Measurements from ENCODE around the gene CRADD. TPM values are rescaled to one million over a fixed set of nuclear protein-coding genes. Genes with fewer than 3 reads are reported as not detected.

The CRADD gene
- total RNA-seq, 2 experiments from 2014 or later, result 7.0 to 11.3 TPM

DNA sequence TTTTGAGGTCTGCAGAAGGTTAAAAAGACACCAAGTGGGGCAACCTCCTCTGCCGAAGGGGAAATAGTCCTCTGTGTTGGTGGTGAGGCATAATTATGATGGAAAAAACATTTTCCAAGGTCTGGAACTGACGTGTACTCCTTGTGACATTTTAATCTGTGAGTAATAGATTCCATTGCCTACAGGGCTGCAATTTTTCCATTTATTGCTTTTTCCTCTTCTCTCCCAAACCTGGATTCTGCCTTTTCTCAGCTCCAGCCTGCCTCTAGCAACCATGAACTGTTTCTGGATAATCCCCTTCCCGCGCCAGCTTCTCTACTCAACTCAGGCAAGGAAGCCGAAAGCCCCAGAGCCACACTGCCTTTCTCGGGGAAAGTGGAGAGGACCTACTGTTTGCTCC, 241.1 kb downstream of the CRADD start:
- ChIA-PET CTCF (interaction anchor here (0.9 kb wide), 1 partner anchor 184 kb away, joined by 3 read pairs; no protein-coding TSS in a partner anchor), POLR2A (no interaction called here)
- Mint-ChIP-seq H3K36me3 (ENCODE audit: low read depth) (no peaks in the 10 kb centered on the region), H3K27ac (no peak overlapping the region), H3K4me3 (no peak overlapping the region), H3K9me3 (no peaks in the 10 kb centered on the region), H3K27me3 (no peaks in the 10 kb centered on the region), H3K4me1 (ENCODE audit: low read depth) (no peaks in the 10 kb centered on the region)
- ATAC-seq, result no peak
- DNase-seq, result no peak
- intact Hi-C loops (cut with micrococcal nuclease), result no loop called here
- TF ChIP-seq, protein P1, sequence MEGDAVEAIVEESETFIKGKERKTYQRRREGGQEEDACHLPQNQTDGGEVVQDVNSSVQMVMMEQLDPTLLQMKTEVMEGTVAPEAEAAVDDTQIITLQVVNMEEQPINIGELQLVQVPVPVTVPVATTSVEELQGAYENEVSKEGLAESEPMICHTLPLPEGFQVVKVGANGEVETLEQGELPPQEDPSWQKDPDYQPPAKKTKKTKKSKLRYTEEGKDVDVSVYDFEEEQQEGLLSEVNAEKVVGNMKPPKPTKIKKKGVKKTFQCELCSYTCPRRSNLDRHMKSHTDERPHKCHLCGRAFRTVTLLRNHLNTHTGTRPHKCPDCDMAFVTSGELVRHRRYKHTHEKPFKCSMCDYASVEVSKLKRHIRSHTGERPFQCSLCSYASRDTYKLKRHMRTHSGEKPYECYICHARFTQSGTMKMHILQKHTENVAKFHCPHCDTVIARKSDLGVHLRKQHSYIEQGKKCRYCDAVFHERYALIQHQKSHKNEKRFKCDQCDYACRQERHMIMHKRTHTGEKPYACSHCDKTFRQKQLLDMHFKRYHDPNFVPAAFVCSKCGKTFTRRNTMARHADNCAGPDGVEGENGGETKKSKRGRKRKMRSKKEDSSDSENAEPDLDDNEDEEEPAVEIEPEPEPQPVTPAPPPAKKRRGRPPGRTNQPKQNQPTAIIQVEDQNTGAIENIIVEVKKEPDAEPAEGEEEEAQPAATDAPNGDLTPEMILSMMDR (IDR thresholded peaks at IDR 0.05), result no peak

DNA sequence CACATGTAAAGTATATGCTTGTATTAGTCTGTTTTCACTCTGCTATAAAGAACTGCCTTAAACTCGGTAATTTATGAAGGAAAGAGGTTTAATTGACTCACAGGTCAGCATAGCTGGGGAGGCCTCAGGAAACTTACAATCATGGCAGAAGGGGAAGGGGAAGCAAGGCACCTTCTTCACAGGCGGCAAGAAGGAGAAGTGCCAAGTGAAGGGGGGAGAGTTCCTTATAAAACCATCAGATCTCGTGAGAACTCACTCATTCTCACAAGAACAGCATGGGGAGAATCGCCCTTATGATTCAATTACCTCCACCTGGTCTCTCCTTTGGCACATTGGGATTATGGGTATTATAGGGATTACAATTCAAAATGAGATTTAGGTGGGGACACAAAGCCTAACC, 241.7 kb downstream of the CRADD start:
- H3K27ac Mint-ChIP-seq, result no peak overlapping the region
- no peaks in the 10 kb centered on the region for H3K9me3 Mint-ChIP-seq
- H3K36me3 Mint-ChIP-seq (ENCODE audit: low read depth), result no peaks in the 10 kb centered on the region
- H3K4me3 Mint-ChIP-seq, result no peak overlapping the region
- ATAC-seq, result no peak
- intact Hi-C loops (cut with micrococcal nuclease), result no loop called here
- H3K4me1 Mint-ChIP-seq (ENCODE audit: low read depth), result no peaks in the 10 kb centered on the region
- CTCF ChIA-PET, result interaction anchor here (1.4 kb wide), 1 partner anchor 183 kb away, joined by 4 read pairs; no protein-coding TSS in a partner anchor
- DNase-seq, result no peak
- no peaks in the 10 kb centered on the region for H3K27me3 Mint-ChIP-seq
- TF ChIP-seq, protein P1 (IDR thresholded peaks at IDR 0.05), result no peak
- POLR2A ChIA-PET, result no interaction called here

DNA sequence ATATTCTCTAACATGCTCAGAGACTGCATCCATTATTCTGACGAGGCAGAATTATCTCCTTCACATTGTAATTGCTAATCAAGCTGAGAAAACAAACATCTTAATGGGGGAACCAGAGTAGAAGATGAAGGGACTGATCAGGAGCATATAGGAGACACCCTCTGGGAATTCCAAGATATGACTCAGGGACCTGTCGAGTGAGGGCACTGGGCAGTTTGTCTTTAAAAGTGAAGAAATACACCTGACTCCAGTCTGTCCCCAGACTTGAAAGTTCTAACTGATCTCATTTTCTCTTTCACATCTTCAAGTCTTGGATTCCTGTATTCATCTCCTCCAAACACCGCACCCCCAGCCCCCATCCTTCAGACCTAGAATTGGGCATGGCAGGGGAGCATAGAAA, 244.3 kb downstream of the CRADD start:
- H3K27me3 Mint-ChIP-seq, result no peaks in the 10 kb centered on the region
- no peak overlapping the region for H3K4me3 Mint-ChIP-seq
- intact Hi-C loops (cut with micrococcal nuclease), result no loop called here
- ChIA-PET CTCF (no interaction called here), POLR2A (no interaction called here)
- H3K9me3 Mint-ChIP-seq, result peaks cover 7% of the 10 kb centered on the region
- no peak overlapping the region for H3K27ac Mint-ChIP-seq
- TF ChIP-seq, protein P1 (IDR thresholded peaks at IDR 0.05), result no peak
- no peak for DNase-seq
- H3K36me3 Mint-ChIP-seq (ENCODE audit: low read depth), result no peaks in the 10 kb centered on the region
- ATAC-seq, result no peak
- no peaks in the 10 kb centered on the region for H3K4me1 Mint-ChIP-seq (ENCODE audit: low read depth)

DNA sequence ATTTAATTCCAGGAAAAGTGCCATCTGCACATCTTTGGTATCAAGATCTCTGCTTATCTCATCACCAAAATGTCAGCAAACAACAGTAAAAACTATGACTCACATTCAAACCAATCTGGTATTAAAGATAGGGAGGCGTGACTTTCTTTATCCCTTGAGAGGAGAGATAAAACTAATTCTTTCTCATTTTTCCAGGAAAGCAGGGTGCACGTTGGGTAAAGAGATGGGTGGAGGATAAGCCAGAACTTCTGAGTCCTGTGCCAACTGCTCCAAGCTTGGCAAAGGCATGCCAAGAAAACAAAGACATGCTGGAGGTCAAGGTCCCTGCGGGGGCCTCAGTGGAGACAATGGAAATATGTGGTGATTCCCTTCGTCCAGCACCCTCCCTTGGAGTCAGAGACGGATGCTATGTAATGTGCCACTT, 245.4 kb downstream of the CRADD start:
- no peak for ATAC-seq
- intact Hi-C loops (cut with micrococcal nuclease), result no loop called here
- CTCF ChIA-PET, result no interaction called here
- DNase-seq, result no peak
- POLR2A ChIA-PET, result no interaction called here
- Mint-ChIP-seq H3K4me3 (no peak overlapping the region), H3K4me1 (ENCODE audit: low read depth) (no peaks in the 10 kb centered on the region), H3K27me3 (no peaks in the 10 kb centered on the region), H3K27ac (no peak overlapping the region), H3K9me3 (peaks cover 7% of the 10 kb centered on the region), H3K36me3 (ENCODE audit: low read depth) (no peaks in the 10 kb centered on the region)
- TF ChIP-seq, protein P1 (IDR thresholded peaks at IDR 0.05), result no peak

DNA sequence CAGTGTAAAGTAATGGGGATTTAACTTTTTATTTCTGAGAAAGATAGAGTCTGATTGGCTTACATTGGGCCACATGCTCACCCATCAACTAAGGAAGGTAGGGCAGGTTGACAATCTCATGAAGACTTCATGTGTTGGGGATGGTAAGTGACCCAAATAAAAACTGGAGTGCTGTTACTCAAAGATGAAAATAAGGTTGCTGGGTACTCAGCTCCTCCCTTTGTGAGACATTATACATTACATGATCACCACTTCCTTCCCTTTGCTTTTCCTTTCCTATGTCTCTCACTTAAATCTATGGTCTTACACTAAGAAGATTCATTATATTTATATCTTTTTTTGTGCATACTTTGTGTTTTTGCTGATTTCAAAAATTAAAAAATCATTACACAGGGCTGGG, 247.2 kb downstream of the CRADD start:
- Mint-ChIP-seq H3K4me1 (ENCODE audit: low read depth) (no peaks in the 10 kb centered on the region), H3K36me3 (ENCODE audit: low read depth) (no peaks in the 10 kb centered on the region), H3K27ac (no peak overlapping the region), H3K4me3 (no peak overlapping the region), H3K9me3 (peaks cover 10% of the 10 kb centered on the region), H3K27me3 (no peaks in the 10 kb centered on the region)
- intact Hi-C loops (cut with micrococcal nuclease), result no loop called here
- TF ChIP-seq, protein P1 (IDR thresholded peaks at IDR 0.05), result no peak
- CTCF ChIA-PET, result no interaction called here
- no peak for ATAC-seq
- no peak for DNase-seq
- POLR2A ChIA-PET, result no interaction called here
